GM23248 (cell line): ENCODE measurements around the gene CCDC171. TPM values are rescaled to one million over a fixed set of nuclear protein-coding genes. Genes with fewer than 3 reads are reported as not detected.

Source experiments
- DNase-seq: peaks from one replicate; pipeline ENCODE4 v3.0.0-alpha.2; 2015
- H2AFZ ChIP-seq: fragments of 200-600 bp; sonication (generic); 2 replicates; pipeline ENCODE4 v1.6.1; 2016; ENCODE audit warnings: antibody characterized with exemption
- H3F3A ChIP-seq: fragments of 200-600 bp; sonication (generic); 2 replicates; pipeline ENCODE4 v1.6.1; 2016; ENCODE audit warnings: mild to moderate bottlenecking, antibody characterized with exemption, mixed run types; ENCODE audit not compliant: insufficient read depth
- H3K27ac ChIP-seq: fragments of 200-600 bp; sonication (generic); 2 replicates; pipeline ENCODE4 v1.5.1; 2016; ENCODE audit warnings: mild to moderate bottlenecking
- H3K27me3 ChIP-seq: fragments of 200-600 bp; sonication (generic); replicated peaks from 2 replicates; pipeline ENCODE4 v1.6.1; 2016; ENCODE audit warnings: mild to moderate bottlenecking; ENCODE audit not compliant: insufficient read depth
- H3K36me3 ChIP-seq: fragments of 200-600 bp; sonication (generic); 2 replicates; pipeline ENCODE4 v1.6.1; 2016; ENCODE audit warnings: low read depth, mild to moderate bottlenecking
- H3K4me1 ChIP-seq: fragments of 200-600 bp; sonication (generic); 2 replicates; pipeline ENCODE4 v1.6.1; 2016; ENCODE audit warnings: mild to moderate bottlenecking; ENCODE audit not compliant: insufficient read depth
- H3K4me2 ChIP-seq: fragments of 200-600 bp; sonication (generic); one replicate; pipeline ENCODE4 v1.6.1; 2016; ENCODE audit warnings: mild to moderate bottlenecking; ENCODE audit not compliant: unreplicated experiment
- H3K4me3 ChIP-seq: fragments of 200-600 bp; sonication (generic); 2 replicates; pipeline ENCODE4 v1.5.1; 2016; ENCODE audit warnings: mild to moderate bottlenecking
- H3K79me2 ChIP-seq: fragments of 200-600 bp; sonication (generic); 2 replicates; pipeline ENCODE4 v1.6.1; 2016; ENCODE audit warnings: mild to moderate bottlenecking; ENCODE audit not compliant: insufficient read depth
- H3K9ac ChIP-seq: fragments of 200-600 bp; sonication (generic); 2 replicates; pipeline ENCODE4 v1.6.1; 2016; ENCODE audit warnings: mild to moderate bottlenecking
- H3K9me2 ChIP-seq: fragments of 200-600 bp; sonication (generic); 2 replicates; pipeline ENCODE4 v1.6.1; 2016; ENCODE audit warnings: mixed run types, mild to moderate bottlenecking, moderate library complexity; ENCODE audit not compliant: insufficient read depth
- H3K9me3 ChIP-seq: fragments of 200-600 bp; sonication (generic); one replicate; pipeline ENCODE4 v1.6.1; 2017; ENCODE audit warnings: low read depth
- H4K20me1 ChIP-seq: fragments of 200-600 bp; sonication (generic); 2 replicates; pipeline ENCODE4 v1.6.0; 2016; ENCODE audit not compliant: insufficient read depth
- EZH2 ChIP-seq: fragments of 200-600 bp; sonication (generic); IDR thresholded peaks from 2 replicates; pipeline ENCODE4 v1.6.1; 2018; ENCODE audit warnings: antibody characterized with exemption, mild to moderate bottlenecking; ENCODE audit not compliant: insufficient read depth, poor library complexity, severe bottlenecking
- EZH2phosphoT487 ChIP-seq: fragments of 200-600 bp; sonication (generic); IDR thresholded peaks from 2 replicates; pipeline ENCODE4 v1.6.1; 2018; ENCODE audit warnings: antibody characterized with exemption, moderate library complexity, mild to moderate bottlenecking, low read depth; ENCODE audit not compliant: insufficient read depth
- WGBS, 2 experiments: methylation state at CpG; one replicate each; pipeline ENCODE4 v1.1.6; 2015 to 2017; ENCODE audit warnings: low lambda C conversion rate in 2 of 2, low coverage in 1 of 2; ENCODE audit errors: missing lambda C conversion rate in 2 of 2; 5-methylcytosine and 5-hydroxymethylcytosine counted together
- in situ Hi-C: fragments of 300-500 bp; cut with MboI; formaldehyde crosslinking; loops from 2 replicates; pipeline ENCODE4 v1.15.0; 2020
- polyA plus RNA-seq: library from polyadenylated mRNA; unstranded; fragments of >200 nt; fragmentation: Nextera tagmentation; extraction: Ambion mirVana; gene quantifications from 2 replicates; pipeline ENCODE4 v1.2.1, GENCODE V29; 2016
- total RNA-seq: library from RNA; depleted of rRNA; stranded (reverse); fragments of >200 nt; shearing (Covaris generic); gene quantifications from 2 replicates; pipeline ENCODE4 v1.2.3, GENCODE V29; 2014

The CCDC171 gene
- total and polyA plus RNA-seq, 2 experiments from 2014 or later, result 0.99 to 3.5 TPM

DNA sequence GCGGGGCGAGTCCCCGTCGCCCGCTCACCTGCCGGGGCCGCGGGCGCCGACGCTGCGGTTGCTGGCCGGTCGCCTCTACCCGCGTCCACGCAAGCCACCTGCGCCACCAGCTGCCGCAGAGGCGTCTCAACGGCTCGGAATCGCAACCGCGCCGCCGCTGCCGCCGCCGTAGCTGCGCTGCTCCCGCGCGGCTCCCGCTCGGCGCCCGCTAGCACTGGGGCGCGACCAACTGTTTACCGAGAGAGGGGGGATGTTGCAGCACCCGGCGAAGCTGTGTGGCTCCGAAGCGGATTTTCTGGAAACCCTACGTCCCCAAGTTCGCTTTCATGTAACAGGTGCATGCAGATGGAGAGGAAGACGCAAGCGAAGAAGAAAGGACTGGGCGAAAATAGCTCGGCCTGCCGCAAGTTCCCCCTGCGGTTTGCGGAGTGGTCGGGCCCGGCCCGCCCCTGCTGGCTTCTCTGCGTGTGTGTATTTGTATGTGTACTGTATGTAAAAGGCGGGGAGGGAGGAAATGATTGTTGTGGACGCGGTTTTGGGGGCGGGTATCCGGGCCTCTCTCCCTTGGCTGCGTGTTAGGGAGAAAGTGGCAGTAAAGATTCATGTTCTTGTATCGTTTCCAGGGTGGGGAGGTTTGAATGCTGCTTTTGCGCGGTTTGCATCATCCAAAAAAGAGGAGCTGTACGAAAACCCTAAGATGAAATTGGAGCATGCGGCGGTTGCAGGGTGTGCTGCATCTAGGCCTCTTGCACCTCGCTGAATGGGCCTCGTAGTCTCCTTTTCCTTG is 41.9 kb upstream of the CCDC171 start, which contains the start of gene PSIP1:
Gene PSIP1 (minus strand): TSS at position 182 of the 787 bp plus-strand sequence. CDS start 782 bp downstream, outside the sequence.
- peak within 1 kb of the TSS; percentile 92 for H3K4me3 ChIP-seq
- H3K4me2 ChIP-seq, result peak within 1 kb of the TSS; percentile 89
- 1 to 2% methylated on average over 65 to 72 of the region's 72 CpGs for WGBS, 2 experiments
- no peaks in the 10 kb centered on the region for H3K27me3 ChIP-seq
- H3K9ac ChIP-seq, result peak within 1 kb of the TSS; percentile 91
- H3K4me1 ChIP-seq, result peaks cover 12% of the 10 kb centered on the region; the same call in 1 of the 2 replicates
- peak; percentile 89 for DNase-seq
- H4K20me1 ChIP-seq, result no peaks in the 10 kb centered on the region
- peaks cover 4% of the 10 kb centered on the region for H3K36me3 ChIP-seq
- H3K79me2 ChIP-seq, result peaks cover 34% of the 10 kb centered on the region
- peaks cover 9% of the 10 kb centered on the region; the same call in 1 of the 2 replicates for H3F3A ChIP-seq
- in situ Hi-C loops, result no loop called here
- H3K27ac ChIP-seq, result peak within 1 kb of the TSS; percentile 92
- H3K9me2 ChIP-seq, result no peaks in the 10 kb centered on the region
- peak within 1 kb of the TSS; percentile 92 for H2AFZ ChIP-seq
- no peak for TF ChIP-seq EZH2phosphoT487
- no peak for TF ChIP-seq EZH2
- no peaks in the 10 kb centered on the region for H3K9me3 ChIP-seq

- Histone ChIP-seq H4K20me1 (no peaks in the 10 kb centered on the region), H3K79me2 (peaks cover 29% of the 10 kb centered on the region), H3K27ac (no peak overlapping the region), H3K9ac (no peak overlapping the region), H3K4me1 (peaks cover 12% of the 10 kb centered on the region; the same call in 1 of the 2 replicates), H3K36me3 (no peaks in the 10 kb centered on the region), H3K9me3 (no peaks in the 10 kb centered on the region), H3K9me2 (no peaks in the 10 kb centered on the region), H3K4me3 (no peak overlapping the region), H3K4me2 (no peak overlapping the region), H3K27me3 (no peaks in the 10 kb centered on the region), H2AFZ (peak overlapping the region; percentile 92; the same call in 1 of the 2 replicates), H3F3A (peaks cover 9% of the 10 kb centered on the region; the same call in 1 of the 2 replicates)
- no peak for DNase-seq
- in situ Hi-C loops, result no loop called here
- TF ChIP-seq EZH2phosphoT487 (no peak), EZH2 (no peak)
- 93 to 100% methylated on average over 1 of the region's 1 CpG for WGBS, 2 experiments
Observed at GRCh38 chr9:15512204-15512603, 40.6 kb upstream of the CCDC171 start.

DNA sequence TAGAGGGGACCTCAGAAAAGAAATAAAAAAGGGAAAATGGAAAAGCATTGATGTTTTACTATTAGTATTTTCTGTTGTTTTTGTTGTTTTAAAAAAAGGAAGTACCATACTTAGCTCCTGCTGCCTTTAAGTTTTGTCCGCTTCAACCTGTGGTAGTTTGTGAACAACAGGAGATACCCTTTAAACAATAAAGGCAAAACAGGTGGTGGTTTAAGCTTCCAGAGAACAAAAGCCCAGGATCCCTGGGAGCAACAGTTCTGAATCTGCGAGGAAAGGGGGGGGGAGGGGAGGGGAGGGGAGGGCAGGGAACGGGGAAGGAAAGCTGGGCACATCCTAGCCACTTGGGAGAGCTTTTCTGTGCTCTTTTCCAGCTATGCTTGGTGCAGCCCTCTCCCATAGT is 40.0 kb upstream of the CCDC171 start:
- Histone ChIP-seq H3K4me2 (no peak overlapping the region), H3K9ac (no peak overlapping the region), H4K20me1 (no peaks in the 10 kb centered on the region), H3F3A (peaks cover 9% of the 10 kb centered on the region; the same call in 1 of the 2 replicates), H3K79me2 (peaks cover 22% of the 10 kb centered on the region), H3K4me1 (peaks cover 12% of the 10 kb centered on the region; the same call in 1 of the 2 replicates), H3K9me2 (no peaks in the 10 kb centered on the region), H3K36me3 (no peaks in the 10 kb centered on the region), H3K9me3 (no peaks in the 10 kb centered on the region), H3K27ac (no peak overlapping the region), H3K4me3 (no peak overlapping the region), H3K27me3 (no peaks in the 10 kb centered on the region), H2AFZ (no peak overlapping the region)
- in situ Hi-C loops, result no loop called here
- 68 to 100% methylated on average over 2 to 3 of the region's 3 CpGs for WGBS, 2 experiments
- DNase-seq, result no peak
- TF ChIP-seq EZH2phosphoT487 (no peak), EZH2 (no peak)

GRCh38 chr9:15513335-15513734 is 39.5 kb upstream of the CCDC171 start:
- H3K4me2 ChIP-seq, result no peak overlapping the region
- H3K79me2 ChIP-seq, result peaks cover 18% of the 10 kb centered on the region
- WGBS, 2 experiments, result 0 to 10% methylated on average over 1 of the region's 1 CpG
- peaks cover 12% of the 10 kb centered on the region; the same call in 1 of the 2 replicates for H3K4me1 ChIP-seq
- H3K4me3 ChIP-seq, result no peak overlapping the region
- H3K27ac ChIP-seq, result no peak overlapping the region
- in situ Hi-C loops, result no loop called here
- no peaks in the 10 kb centered on the region for H3K27me3 ChIP-seq
- H3K9me2 ChIP-seq, result no peaks in the 10 kb centered on the region
- peak; percentile 57 for DNase-seq
- peaks cover 9% of the 10 kb centered on the region; the same call in 1 of the 2 replicates for H3F3A ChIP-seq
- no peak overlapping the region for H2AFZ ChIP-seq
- H3K9ac ChIP-seq, result no peak overlapping the region
- no peaks in the 10 kb centered on the region for H3K36me3 ChIP-seq
- no peaks in the 10 kb centered on the region for H3K9me3 ChIP-seq
- no peaks in the 10 kb centered on the region for H4K20me1 ChIP-seq
- TF ChIP-seq EZH2phosphoT487 (no peak), EZH2 (no peak)
